ENCODE results near the gene PPP1R12A.

Gene PPP1R12A

GRCh38 chr12:79929065-79929464 is 5.8 kb downstream of the PPP1R12A start:
- DNase-seq (ENCODE audit: insufficient read length, low spot score) (no peak), FAIRE-seq (peak; percentile 38)
- TF ChIP-seq POLR2A (IDR thresholded peaks at IDR 0.05; ENCODE audit: low read depth, low read length) = no peak

- DNase-seq (ENCODE audit: insufficient read length, low spot score) (no peak), FAIRE-seq (peak; percentile 88)
- TF ChIP-seq POLR2A (IDR thresholded peaks at IDR 0.05; ENCODE audit: low read depth, low read length) = no peak
Measured at GRCh38 chr12:79927772-79928474, 7.0 kb downstream of the PPP1R12A start.

DNA sequence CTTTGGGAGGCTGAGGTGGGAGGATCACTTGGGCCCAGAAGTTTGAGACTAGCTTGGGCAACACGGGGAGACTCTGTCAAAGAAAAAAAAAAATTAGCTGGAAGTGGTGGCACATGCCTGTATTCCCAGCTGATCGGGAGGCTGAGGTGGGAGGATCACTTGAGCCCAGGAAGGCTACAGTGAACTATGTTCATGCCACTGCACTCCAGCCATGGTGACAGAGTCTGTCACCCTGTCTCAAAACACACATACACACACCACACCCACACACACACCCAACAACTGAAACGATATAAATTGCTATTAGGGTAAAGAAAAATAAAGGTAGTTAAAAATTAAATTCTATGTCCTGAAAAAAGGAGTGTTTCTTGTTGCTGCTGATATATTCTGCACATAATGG is 7.9 kb downstream of the PPP1R12A start:
- no peak for DNase-seq (ENCODE audit: insufficient read length, low spot score)
- no peak for FAIRE-seq
- TF ChIP-seq POLR2A (IDR thresholded peaks at IDR 0.05; ENCODE audit: low read depth, low read length) = no peak

- TF ChIP-seq POLR2A (IDR thresholded peaks at IDR 0.05; ENCODE audit: low read depth, low read length) = no peak
- FAIRE-seq = peak; percentile 78
- DNase-seq (ENCODE audit: insufficient read length, low spot score) = no peak
Measured at GRCh38 chr12:79925492-79925891, 9.4 kb downstream of the PPP1R12A start.

DNA sequence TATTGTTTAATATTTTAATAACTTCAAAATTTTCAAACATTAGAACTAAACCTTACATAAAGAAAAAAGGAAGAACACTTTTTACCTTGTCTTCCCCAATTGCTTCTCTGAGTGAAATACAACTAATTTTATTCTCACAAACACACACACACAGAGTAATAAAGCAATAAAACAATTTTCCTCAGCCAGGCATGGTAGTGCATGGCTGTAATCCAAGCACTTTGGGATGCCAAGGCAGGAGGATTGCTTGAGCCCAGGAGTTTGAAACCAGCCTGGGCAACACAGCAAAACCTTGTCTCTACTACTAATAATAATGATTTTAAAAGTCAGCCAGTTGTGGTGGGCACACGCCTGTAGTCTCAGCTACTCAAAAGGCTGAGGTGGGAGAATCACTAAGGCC is 13.1 kb downstream of the PPP1R12A start:
- no peak for TF ChIP-seq POLR2A (IDR thresholded peaks at IDR 0.05; ENCODE audit: low read depth, low read length)
- DNase-seq (ENCODE audit: insufficient read length, low spot score) (no peak), FAIRE-seq (no peak)

GRCh38 chr12:79920421-79921238 is 14.3 kb downstream of the PPP1R12A start:
- no peak for TF ChIP-seq POLR2A (IDR thresholded peaks at IDR 0.05; ENCODE audit: low read depth, low read length)
- DNase-seq (ENCODE audit: insufficient read length, low spot score) (no peak), FAIRE-seq (no peak)

GRCh38 chr12:79919762-79920161 is 15.1 kb downstream of the PPP1R12A start:
- TF ChIP-seq POLR2A (IDR thresholded peaks at IDR 0.05; ENCODE audit: low read depth, low read length) = no peak
- peak; percentile 91 for FAIRE-seq

GRCh38 chr12:79916826-79917225 is 18.1 kb downstream of the PPP1R12A start:
- DNase-seq (ENCODE audit: insufficient read length, low spot score) = no peak
- FAIRE-seq = no peak
- no peak for TF ChIP-seq POLR2A (IDR thresholded peaks at IDR 0.05; ENCODE audit: low read depth, low read length)

More at GRCh38 chr12:79919762-79920161, 15.1 kb downstream of the PPP1R12A start:
- DNase-seq (ENCODE audit: insufficient read length, low spot score) = no peak

DNA sequence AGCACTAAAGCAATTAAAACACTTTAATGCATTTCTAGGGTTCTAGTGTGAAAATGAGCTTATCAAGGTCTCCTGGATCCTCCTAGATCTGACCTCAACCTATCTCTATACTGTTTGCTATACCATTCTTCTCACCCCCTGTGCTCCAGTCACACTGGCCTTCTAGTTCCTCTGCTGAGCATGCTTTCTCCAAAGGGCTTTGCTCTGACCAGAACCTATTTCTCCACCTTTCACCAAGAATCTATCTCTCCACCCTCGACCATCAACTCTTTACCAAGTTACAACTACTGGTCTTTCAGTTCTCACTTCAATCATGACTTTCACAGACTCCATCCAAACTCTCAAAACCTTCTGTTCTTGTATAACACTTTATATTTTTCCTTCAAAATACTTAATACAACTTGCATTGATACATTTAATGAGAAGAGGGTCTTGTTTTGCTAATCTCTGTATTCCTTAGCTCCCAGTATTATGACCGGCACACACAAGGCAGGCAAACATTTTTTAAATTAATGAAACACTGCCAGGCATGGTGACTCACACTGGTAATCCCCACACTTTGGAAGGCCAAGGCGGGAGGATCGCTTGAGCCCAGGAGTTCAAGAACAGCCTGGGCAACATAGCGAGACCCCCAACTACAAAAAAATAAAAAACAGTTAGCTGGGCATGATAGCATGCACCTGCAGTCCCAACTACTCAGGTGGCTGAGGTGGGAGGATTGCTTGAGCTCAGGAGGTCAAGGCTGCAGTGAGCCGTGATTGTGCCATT is 22.8 kb downstream of the PPP1R12A start:
- TF ChIP-seq POLR2A (IDR thresholded peaks at IDR 0.05; ENCODE audit: low read depth, low read length) = no peak
- DNase-seq (ENCODE audit: insufficient read length, low spot score) (no peak), FAIRE-seq (peak; percentile 72)

DNA sequence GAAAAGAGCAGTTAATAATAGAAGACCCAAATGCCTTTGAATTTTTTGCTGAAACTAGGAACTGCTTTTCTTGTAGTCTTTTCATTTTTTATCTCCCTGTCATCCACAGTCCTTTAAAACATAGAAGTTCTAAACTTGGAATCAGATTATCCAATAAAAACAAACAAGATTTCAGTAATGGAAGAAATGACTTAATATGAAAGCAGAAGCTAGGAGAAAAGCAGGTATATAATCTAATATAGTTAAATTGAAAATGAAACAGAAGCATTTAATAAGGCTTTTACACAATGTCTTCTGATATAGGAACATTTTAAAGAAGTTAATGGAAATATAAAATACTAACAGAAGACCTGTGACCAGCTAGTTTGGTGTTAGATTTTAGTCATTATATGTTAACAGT is 26.5 kb downstream of the PPP1R12A start:
- DNase-seq (ENCODE audit: insufficient read length, low spot score) (no peak), FAIRE-seq (no peak)
- TF ChIP-seq POLR2A (IDR thresholded peaks at IDR 0.05; ENCODE audit: low read depth, low read length) = no peak

- FAIRE-seq (no peak), DNase-seq (ENCODE audit: insufficient read length, low spot score) (no peak)
- no peak for TF ChIP-seq POLR2A (IDR thresholded peaks at IDR 0.05; ENCODE audit: low read depth, low read length)
Measured at GRCh38 chr12:79901506-79901905, 33.4 kb downstream of the PPP1R12A start.

DNA sequence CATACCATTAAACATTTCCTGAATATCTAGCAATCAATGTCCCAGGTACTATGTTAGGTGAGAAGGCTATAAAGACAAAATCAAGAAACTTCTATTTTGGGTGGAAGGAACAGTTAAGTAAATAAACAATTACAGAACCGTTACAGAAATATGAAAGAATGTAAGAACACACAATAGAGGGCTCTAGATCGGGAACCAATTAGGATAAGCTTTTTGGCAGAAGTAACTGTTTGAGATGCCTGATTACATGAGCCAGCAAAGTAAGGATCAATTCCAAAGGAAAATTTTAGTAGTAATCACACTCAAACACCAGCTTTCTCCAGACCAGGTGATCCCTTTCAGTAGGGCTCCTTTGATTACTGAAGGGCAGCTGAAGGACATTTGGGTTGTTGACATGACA is 33.9 kb downstream of the PPP1R12A start:
- no peak for FAIRE-seq
- TF ChIP-seq POLR2A (IDR thresholded peaks at IDR 0.05; ENCODE audit: low read depth, low read length) = no peak

GRCh38 chr12:79900199-79900598 is 34.7 kb downstream of the PPP1R12A start:
- FAIRE-seq (no peak), DNase-seq (ENCODE audit: insufficient read length, low spot score) (no peak)
- TF ChIP-seq POLR2A (IDR thresholded peaks at IDR 0.05; ENCODE audit: low read depth, low read length) = no peak

More for the DNA sequence above, 33.9 kb downstream of the PPP1R12A start:
- DNase-seq (ENCODE audit: insufficient read length, low spot score) = no peak

GRCh38 chr12:79897617-79898016 is 37.3 kb downstream of the PPP1R12A start:
- DNase-seq (ENCODE audit: insufficient read length, low spot score) (peak; percentile 42), FAIRE-seq (peak; percentile 99)
- no peak for TF ChIP-seq POLR2A (IDR thresholded peaks at IDR 0.05; ENCODE audit: low read depth, low read length)
